GM21825 (cell line): Measurements from ENCODE around the gene ZGPAT.
"Not testable (repeated sequence)": the region's sequence is repeated elsewhere in the genome, so short reads cannot be mapped to it uniquely, and the experiment has no call there.

Experiments
- ATAC-seq: cut with Tn5 transposase; IDR thresholded peaks from one replicate; pipeline ENCODE4 v1.9.1; 2021; ENCODE audit warnings: mild to moderate bottlenecking, moderate library complexity; ENCODE audit not compliant: unreplicated experiment

Gene ZGPAT

GRCh38 chr20:63755933-63756647 lies 48.3 kb downstream of the ZGPAT start:
- ATAC-seq: no peak

DNA sequence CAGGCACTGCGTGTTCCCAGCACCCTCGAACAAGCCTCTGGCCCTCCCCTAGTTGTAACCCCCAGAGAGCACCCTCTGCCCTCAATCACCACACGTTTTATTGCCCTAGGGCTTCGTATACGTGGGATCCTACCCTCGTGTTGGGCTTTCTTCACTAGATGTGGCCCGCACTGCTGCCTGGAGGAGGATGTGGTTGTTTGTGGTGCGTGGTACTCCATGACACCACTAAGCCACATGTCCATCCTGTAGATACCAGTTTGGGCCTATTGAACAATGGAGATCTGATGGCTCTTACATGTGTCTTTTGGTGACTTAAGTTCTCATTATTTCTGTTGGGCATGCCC lies 48.8 kb downstream of the ZGPAT start:
- ATAC-seq: no peak

GRCh38 chr20:63758152-63758551 lies 50.3 kb downstream of the ZGPAT start:
- no peak for ATAC-seq

DNA sequence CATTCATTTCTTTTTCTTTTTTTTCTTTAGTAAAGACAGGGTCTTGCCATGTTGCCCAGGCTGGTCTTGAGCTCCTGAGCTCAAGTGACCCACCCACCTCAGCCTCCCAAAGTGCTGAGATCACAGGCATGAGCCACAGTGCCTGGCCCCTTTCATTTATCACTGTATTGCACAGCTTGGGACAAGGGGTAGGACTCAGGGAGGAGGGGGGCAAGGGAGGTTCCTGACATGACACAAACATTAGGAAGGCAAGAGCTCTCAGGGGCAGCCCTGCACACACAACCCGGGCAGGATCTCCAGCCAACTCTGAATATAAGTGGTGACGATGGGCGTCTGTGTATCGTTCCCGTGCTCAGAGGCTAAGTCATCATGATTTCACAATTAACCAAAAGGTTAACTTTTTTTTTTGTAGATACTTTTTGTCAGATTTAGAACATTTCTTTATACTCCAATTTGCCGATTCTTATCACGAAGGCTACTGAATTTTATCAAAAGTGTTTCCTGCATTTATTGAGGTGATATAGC lies 51.6 kb downstream of the ZGPAT start:
- no peak for ATAC-seq

- no peak for ATAC-seq
Observed at GRCh38 chr20:63765082-63765873, 57.4 kb downstream of the ZGPAT start.

DNA sequence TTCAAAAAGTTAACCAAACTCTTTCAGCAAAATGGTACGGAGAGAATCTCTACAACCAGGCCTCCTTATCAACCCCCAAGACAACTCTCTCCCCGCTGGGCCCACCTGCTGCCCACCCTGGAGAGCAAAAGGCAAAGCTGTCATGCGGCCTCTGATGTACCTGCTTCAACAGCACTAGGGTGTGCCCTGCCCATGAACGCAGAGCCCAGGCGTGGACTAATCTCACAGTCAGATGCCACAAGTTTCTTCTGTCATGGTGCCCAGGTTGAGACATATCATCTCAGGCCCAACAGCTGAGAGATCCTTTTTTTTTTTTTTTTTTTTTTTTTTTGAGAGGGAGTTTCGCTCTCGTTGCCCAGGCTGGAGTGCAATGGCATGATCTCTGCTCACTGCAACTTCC lies 58.1 kb downstream of the ZGPAT start:
- no peak for ATAC-seq

DNA sequence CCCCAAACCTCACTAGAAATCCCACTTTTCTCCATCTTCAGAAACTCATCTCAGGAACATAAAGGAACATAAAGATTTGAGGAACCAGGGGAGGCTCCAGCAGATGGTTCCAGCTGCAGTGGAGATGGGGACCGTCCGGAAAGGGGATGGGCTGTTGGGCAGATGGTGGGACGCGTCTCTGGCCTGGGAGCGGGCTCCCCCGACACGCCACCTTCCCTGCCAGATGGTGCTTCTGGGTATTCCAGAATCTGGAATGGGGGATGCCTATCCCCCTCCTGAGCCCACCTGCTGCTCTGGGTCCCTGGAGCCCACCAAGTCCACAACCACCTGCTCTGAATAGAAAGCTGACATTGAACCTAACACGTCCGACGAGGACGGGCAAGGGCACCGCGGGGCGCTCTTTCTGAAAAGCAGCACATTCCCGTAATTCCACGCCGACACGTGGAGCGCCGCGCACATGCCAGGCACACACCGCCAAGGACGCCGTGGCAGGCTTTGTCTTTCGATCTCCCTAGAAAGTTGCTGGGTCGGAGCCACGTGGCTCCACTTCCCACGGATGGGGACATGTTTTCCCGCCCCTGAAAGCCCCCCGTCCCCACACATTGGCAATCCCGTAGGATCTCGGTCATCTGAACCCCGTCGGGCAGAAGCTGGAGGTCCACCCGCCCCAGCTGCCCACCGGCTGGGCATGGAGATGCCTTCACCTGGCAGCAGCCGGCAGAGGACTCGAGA lies 59.0 kb downstream of the ZGPAT start:
- no peak for ATAC-seq

DNA sequence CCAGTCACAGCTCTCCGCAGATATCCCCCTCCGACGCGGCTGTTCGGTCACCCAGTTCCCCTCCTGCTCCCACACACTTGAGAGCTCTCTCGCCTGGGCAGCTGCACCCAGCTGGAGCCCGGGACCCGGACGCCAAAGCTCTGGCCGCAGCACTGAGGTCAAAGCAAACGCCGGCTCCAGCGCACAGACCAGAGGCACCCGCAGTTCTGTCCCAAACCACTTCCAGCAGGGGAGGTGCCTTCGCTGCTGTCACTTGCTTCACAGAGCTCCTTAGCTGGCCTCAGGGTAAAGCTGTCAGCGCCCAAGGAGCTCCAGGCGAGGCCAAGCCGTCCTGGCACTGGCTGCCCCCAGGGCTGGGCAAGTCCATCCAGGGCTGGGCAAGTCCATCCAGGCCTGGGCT lies 59.6 kb downstream of the ZGPAT start:
- no peak for ATAC-seq

DNA sequence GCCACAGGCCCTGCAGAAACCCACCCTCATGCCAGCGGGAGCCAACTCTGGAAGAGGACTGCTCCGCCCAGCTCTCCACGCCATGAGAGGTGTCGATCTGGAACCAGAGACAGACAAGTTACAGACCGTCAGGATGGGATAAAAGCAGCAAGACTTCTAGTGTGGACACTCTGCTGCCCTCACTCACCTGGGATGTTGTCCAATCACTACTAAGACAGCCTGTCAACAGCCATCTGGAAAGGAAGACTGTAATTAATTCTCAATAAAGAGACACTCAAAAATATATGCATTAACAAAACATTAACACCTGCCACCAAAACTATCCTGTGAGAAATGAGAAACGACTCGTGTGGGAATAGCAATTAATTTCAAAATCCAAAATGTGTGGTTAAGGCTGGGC lies 60.0 kb downstream of the ZGPAT start:
- ATAC-seq: no peak

DNA sequence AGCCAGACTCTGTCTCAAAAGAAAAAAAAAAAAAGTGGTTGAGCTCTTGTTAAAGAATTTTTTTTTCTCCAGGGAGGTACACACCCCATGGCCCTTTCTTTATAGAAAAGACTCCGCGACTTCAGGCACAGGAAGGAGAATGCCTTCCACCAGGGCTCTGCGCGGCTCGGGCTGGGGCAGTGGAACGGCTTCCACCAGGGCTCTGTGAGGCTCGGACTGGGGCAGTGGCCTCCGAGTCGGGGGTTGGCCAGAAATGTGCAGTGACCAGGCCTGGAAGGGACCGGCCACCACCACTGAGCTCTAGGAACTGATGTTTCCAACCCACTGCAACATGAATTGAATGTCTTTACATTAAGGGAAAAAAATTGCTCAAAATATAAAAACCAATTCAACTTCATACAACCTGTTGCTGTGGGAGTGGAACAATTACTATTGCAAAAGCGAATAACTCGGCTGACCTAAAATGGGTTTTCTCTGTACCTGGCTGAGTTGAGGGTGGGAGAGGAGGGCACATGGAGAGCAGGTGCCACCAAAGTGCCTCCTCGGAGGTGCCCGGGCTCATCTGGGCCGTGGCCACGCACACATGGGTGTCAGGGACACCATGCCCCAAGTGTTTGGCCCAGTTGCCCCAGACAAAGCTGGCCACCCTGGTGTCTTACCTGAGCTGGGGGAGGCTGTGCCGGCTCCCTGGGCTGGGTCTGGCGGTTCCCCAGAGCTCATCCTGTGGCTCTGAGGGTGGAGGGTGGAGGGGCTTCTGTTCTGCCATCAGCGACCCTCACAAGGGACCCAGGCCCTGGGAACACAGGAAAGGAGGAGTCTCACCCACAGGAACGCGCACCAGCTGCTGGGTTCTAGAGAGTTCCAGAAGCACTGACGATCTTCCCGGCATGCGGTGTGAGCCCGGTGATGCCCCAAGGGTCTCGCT lies 61.0 kb downstream of the ZGPAT start:
- no peak for ATAC-seq

DNA sequence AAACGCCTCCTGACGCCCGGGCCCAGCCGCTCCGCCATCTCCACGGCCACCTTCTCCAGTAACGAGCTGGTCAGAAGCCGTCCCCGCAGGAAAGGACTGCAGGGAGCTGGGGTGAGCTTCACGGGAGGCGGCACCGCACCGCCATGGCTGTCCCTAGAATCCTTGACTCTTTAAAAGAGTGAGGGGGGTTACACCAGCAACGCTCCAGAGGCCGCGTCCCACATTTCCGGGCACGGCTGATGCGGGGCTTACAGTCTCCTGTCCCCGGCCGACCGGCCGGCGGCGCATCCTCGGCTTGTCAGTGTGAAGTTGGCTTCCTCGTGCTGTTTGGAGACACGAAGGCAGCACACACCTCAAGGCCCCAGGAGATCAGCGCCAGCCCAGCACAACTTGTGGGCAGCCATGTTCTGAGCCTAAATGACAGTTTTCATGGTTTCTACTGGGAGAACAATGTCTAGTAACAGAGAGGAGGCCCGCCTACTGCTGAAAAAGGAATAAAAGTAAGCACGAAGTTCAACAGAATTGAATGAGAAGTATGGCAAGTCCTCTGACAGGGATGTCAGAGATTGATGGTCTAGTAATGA lies 62.1 kb downstream of the ZGPAT start:
- ATAC-seq: no peak

GRCh38 chr20:63771046-63771707 lies 63.3 kb downstream of the ZGPAT start:
- no peak for ATAC-seq

- ATAC-seq: no peak
Observed at GRCh38 chr20:63772781-63773518, 65.1 kb downstream of the ZGPAT start.

DNA sequence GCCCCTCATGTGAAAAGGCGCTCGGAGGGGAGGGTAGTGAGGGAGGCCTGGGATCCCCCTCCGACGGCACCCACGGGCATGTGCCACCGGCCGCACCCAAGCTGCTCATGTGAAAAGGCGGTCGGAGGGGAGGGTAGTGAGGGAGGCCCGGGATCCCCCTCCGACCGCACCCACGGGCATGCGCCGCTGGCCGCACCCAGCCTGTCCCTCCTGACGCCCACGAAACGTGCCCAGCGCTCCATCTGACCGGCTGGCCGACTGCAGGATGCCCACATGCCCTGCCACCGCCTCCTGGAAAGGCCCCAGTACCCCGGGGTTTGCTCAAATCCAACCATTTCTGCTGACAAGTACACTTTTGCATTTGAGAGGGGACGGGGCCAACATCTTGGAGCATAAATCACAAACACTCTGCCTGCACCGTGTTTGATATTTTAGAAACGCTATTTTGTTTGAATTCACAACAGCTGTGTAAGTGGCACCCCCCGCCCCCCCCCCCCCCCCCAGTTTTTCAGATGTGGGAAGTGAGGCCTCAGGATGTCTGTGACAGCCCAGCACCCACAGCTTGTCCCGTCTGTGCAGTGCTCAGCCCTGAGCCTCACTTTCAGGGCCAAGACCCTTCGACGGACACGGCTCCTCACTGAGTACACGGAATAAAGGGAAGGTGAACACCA lies 65.9 kb downstream of the ZGPAT start:
- ATAC-seq: no peak

DNA sequence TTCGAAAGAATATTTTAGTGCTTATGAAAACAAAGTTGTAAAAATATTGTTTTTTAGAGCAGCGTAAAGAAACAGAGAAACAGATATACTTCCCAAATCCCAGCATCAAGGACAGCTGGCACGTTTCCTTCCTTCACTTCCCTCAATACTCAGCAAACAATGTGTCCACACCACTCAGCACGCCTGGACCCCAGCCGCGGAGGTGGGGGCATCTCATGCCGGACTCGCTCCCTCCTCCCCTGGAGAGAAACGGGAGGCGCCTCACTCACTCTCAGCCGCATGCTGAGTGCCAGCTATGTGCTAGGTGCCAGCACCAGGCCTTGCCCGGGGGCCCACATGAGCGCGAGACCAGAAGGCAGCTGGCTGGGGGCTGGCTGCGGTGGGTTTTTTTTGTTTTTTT lies 66.5 kb downstream of the ZGPAT start:
- ATAC-seq: no peak

- no peak for ATAC-seq
Observed at GRCh38 chr20:63775096-63775978, 67.5 kb downstream of the ZGPAT start.

DNA sequence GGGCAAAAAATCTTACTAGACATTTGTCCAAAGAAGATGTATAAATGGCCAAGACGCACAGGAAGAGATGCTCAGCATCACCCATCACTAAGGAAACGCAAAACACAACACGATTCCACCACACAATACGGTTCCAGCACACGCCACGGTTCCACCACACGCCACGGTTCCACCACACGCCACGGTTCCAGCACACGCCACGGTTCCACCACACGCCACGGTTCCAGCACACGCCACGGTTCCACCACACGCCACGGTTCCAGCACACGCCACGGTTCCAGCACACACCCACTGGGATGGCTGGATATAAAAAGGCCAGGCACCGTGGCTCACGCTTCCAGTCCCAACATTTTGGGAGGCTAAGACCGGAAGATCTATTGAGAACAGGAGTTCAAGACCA lies 69.0 kb downstream of the ZGPAT start:
- not testable (repeated sequence) for ATAC-seq
